Gastrocnemius medialis (tissue), 4 donors: Measurements from ENCODE around the gene CCT7. TPM values are rescaled to one million over a fixed set of nuclear protein-coding genes. Genes with fewer than 3 reads are reported as not detected.
"Not testable (repeated sequence)": the region's sequence is repeated elsewhere in the genome, so short reads cannot be mapped to it uniquely, and the experiment has no call there.

Source experiments
- ATAC-seq, 2 donors: fragments of 150-250 bp; one replicate each; pipeline ENCODE4 v1.9.1; 2016
- DNase-seq, 2 donors: peaks; one replicate each; pipeline ENCODE4 v3.0.0-alpha.2; 2019
- H3K27ac ChIP-seq, 4 donors: fragments of 200-600 bp; sonication (generic); 1 replicate in 1 of 4; 2 replicates in 3 of 4; pipeline ENCODE4 v1.5.1; 2016 to 2018; ENCODE audit warnings: mild to moderate bottlenecking in 2 of 4, moderate library complexity in 1 of 4
- H3K27me3 ChIP-seq, 3 donors: fragments of 200-600 bp; sonication (generic) in 2 of 3; 1 replicate in 1 of 3; 2 replicates in 2 of 3; pipeline versions ENCODE4 v1.5.1 to v1.6.0; 2016 to 2019; ENCODE audit warnings: mild to moderate bottlenecking in 1 of 3, moderate library complexity in 1 of 3
- H3K36me3 ChIP-seq, 2 donors: fragments of 200-600 bp; sonication (generic) in 1 of 2; one replicate each; pipeline ENCODE4 v1.5.1; 2017 to 2018
- H3K4me1 ChIP-seq, 2 donors: fragments of 200-600 bp; sonication (generic) in 1 of 2; one replicate each; pipeline ENCODE4 v1.5.1; 2016 to 2017; ENCODE audit warnings: mild to moderate bottlenecking in 2 of 2
- H3K4me3 ChIP-seq, 4 donors: fragments of 200-600 bp; sonication (generic) in 3 of 4; 1 replicate in 1 of 4; 2 replicates in 3 of 4; pipeline ENCODE4 v1.5.1; 2016 to 2019; ENCODE audit warnings: mild to moderate bottlenecking in 2 of 4
- H3K9me3 ChIP-seq, 3 donors: fragments of 200-600 bp; sonication (generic) in 2 of 3; 1 replicate in 1 of 3; 2 replicates in 2 of 3; pipeline ENCODE4 v1.5.1; 2016 to 2019
- POLR2A ChIP-seq, 2 donors: fragments of 450-650 bp; IDR thresholded peaks; one replicate each; pipeline ENCODE4 v1.6.1; 2017; ENCODE audit warnings: antibody characterized with exemption in 2 of 2, mild to moderate bottlenecking in 2 of 2, moderate library complexity in 2 of 2
- in situ Hi-C, 4 donors: fragments of 200-750 bp; cut with MboI; loops; one replicate each; pipeline versions ENCODE4 v1.15.0 to v1.8.0; 2017; ENCODE audit warnings: low sequenced_read_pairs in 4 of 4
- intact Hi-C: fragments of 100-400 bp; cut with DNase I; formaldehyde crosslinking; loops from one replicate; pipeline ENCODE4 v1.15.1; 2023; ENCODE audit warnings: low total_unique reads
- total RNA-seq, 4 donors: library from RNA; depleted of rRNA; stranded (reverse); fragments of >200 nt; gene quantifications; one replicate each; pipeline versions ENCODE4 v1.1.0 to v1.2.3, GENCODE V29; 2016
- TF ChIP-seq, protein P1 (sequence below), 5 experiments: fragments of 450-650 bp in 3 of 5; fragments of 200-600 bp in 2 of 5; sonication (generic) in 2 of 5; IDR thresholded peaks in 4 of 5; conservative IDR thresholded peaks in 1 of 5; 1 replicate in 4 of 5; 2 replicates in 1 of 5; pipeline ENCODE4 v1.5.1; 2016 to 2019; ENCODE audit warnings: antibody characterized with exemption in 5 of 5, mild to moderate bottlenecking in 3 of 5, moderate library complexity in 3 of 5

The CCT7 gene
- total RNA-seq = 100 to 1,000 TPM; 215 to 334 (median 284) TPM

DNA sequence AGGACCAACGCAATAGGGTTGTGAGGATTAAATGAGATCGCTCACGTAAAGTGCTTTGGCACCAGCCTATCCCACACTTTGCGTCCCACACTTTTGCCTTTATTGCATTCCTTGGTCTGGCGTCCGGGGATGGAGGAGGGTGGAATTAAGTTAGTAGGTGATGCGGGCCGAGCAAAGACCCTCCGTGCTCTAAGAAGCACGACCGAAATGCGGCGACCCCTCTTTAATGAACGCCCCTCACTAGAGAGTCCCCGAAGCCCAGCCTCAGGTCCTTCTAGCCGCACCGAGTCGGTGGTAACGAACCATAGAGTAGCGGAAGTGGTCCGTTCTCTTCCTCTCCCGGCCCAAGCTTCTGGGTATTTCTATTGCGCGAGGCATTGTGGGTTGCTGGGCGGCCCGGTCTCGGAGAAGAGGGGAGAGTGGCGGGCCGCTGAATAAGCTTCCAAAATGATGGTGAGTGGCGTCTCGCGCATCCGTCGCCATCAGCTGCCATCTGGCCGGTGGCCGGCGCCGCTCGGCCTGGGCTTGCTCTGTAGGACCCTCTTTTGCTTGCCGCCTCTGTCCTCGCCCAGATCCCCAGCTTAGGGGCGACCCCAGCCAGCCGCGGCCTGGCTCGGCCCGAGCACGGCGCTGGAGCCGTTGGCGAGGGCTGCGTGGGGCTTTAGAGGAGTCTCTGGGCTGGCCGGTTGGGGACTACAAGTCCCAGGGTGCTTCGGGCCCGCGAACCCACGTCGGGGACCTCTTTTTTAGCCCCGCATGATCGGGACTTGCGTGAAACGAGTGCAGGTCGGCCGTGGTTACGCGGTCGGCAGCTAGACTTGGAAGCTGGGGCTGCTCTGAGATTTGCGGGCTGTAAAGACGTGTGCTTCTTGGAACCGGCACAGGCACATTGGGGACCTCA, at the start of gene CCT7:
Gene CCT7, plus strand, starts transcription at position 377 of the 901 bp plus-strand sequence. Its CDS starts 71 bp downstream, at position 448.
- Histone ChIP-seq H3K9me3 (no peaks in the 10 kb centered on the region), H3K4me3 (peak within 1 kb of the TSS; percentile 67 to 100 (median 95)), H3K36me3 (peaks cover 0 to 11% of the 10 kb centered on the region in 2 donors), H3K27me3 (no peaks in the 10 kb centered on the region), H3K4me1 (peaks cover 21 to 42% of the 10 kb centered on the region in 2 donors), H3K27ac (peak within 1 kb of the TSS; percentile 90 to 100 (median 95))
- DNase-seq = peak; percentile 81 to 88
- peak; percentile 73 to 74 for TF ChIP-seq POLR2A (IDR thresholded peaks at IDR 0.05)
- TF ChIP-seq, protein P1, sequence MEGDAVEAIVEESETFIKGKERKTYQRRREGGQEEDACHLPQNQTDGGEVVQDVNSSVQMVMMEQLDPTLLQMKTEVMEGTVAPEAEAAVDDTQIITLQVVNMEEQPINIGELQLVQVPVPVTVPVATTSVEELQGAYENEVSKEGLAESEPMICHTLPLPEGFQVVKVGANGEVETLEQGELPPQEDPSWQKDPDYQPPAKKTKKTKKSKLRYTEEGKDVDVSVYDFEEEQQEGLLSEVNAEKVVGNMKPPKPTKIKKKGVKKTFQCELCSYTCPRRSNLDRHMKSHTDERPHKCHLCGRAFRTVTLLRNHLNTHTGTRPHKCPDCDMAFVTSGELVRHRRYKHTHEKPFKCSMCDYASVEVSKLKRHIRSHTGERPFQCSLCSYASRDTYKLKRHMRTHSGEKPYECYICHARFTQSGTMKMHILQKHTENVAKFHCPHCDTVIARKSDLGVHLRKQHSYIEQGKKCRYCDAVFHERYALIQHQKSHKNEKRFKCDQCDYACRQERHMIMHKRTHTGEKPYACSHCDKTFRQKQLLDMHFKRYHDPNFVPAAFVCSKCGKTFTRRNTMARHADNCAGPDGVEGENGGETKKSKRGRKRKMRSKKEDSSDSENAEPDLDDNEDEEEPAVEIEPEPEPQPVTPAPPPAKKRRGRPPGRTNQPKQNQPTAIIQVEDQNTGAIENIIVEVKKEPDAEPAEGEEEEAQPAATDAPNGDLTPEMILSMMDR (IDR thresholded peaks at IDR 0.05 in 4 of 5, conservative IDR thresholded peaks at IDR 0.05 in 1 of 5) = peak in 1 of 5 experiments; percentile 6
- ATAC-seq = peak; percentile 84 to 85
- intact Hi-C loops (loop anchor here (1.0 to 10.0 kb wide), 6 partner anchors 20 to 1221 kb away; partner anchors contain the start of genes ALMS1, INO80B, RAB11FIP5 and SFXN5), in situ Hi-C loops (loop anchor here in 3 of 4 donors (25.0 kb wide), 3 partner anchors 153 to 1303 kb away; partner anchors contain the start of genes TPRKB (in 3 of the 3), ALMS1 (in 1 of the 3), AUP1 (in 1 of the 3) and DQX1 (in 1 of the 3))

DNA sequence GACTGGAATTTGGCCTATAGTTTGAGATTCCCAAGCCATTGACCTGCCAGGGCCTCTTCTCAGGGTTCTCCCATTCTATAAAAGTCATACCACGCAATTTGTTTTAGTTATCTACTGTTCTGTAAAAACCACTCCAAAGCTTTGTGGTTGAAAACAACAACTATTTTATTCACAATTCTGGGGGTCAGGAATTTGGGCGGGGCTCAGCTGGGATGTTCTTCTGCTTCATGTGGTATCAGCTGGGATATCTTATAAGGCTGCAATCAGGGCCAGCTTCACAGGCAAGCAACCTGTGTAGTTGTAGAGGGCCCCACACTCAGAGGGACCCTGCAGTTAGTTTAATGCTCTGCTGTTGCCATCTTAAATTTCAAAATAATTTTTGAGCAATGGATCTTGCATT, 48.1 kb upstream of the CCT7 start:
- Histone ChIP-seq H3K4me3 (no peak overlapping the region), H3K36me3 (no peaks in the 10 kb centered on the region), H3K9me3 (no peaks in the 10 kb centered on the region), H3K4me1 (no peaks in the 10 kb centered on the region), H3K27ac (no peak overlapping the region), H3K27me3 (no peaks in the 10 kb centered on the region)
- in situ Hi-C loops (no loop called here), intact Hi-C loops (no loop called here)
- DNase-seq (no peak), ATAC-seq (no peak)
- no peak for TF ChIP-seq POLR2A (IDR thresholded peaks at IDR 0.05)
- TF ChIP-seq, protein P1 (IDR thresholded peaks at IDR 0.05 in 4 of 5, conservative IDR thresholded peaks at IDR 0.05 in 1 of 5) = no peak

DNA sequence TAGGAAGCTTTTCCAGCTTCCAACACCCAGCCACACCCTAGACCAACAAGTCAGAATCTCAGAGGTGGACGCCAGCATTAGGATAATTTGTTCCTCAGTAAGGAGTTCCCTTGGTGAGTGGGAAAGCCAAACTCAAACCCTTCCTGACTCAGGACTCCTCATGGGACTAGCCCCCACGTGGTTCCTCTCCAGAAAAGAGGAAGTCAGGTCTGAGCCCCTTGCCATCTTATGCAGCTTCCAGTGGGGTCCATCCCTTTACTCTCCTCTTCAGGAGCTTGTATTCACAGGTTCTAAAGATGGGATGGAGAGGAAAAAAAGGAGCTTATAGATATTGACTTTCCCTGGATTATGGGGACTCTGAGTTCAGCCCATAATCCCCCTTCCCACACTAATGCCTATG, 46.6 kb upstream of the CCT7 start:
- TF ChIP-seq, protein P1 (IDR thresholded peaks at IDR 0.05 in 4 of 5, conservative IDR thresholded peaks at IDR 0.05 in 1 of 5) = no peak
- TF ChIP-seq POLR2A (IDR thresholded peaks at IDR 0.05) = no peak
- intact Hi-C loops = no loop called here
- H3K4me1 ChIP-seq = no peaks in the 10 kb centered on the region
- no peaks in the 10 kb centered on the region for H3K36me3 ChIP-seq
- no peaks in the 10 kb centered on the region for H3K9me3 ChIP-seq
- no peaks in the 10 kb centered on the region for H3K27me3 ChIP-seq
- no peak overlapping the region for H3K27ac ChIP-seq
- no peak overlapping the region for H3K4me3 ChIP-seq
- no peak for DNase-seq
- in situ Hi-C loops = no loop called here
- no peak for ATAC-seq

DNA sequence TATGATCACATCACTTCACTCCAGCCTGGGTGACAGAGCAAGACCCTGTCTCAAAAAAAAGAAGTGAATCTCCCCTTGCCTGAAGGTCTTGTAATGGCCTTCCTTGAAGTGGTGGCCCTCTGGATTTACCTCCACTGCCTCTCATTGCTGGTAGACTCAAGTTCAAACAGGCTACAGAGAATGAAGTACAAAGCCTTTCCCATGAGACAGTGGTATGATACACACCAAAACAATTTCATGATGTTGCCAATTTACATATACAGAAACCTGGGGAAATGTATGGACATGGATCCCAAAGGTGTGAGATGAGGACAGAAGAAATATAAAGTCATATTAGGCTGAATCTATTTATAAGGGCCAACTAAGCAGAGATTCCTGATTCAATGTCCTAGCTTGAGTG, 36.5 kb upstream of the CCT7 start:
- Histone ChIP-seq H3K27ac (no peak overlapping the region), H3K36me3 (no peaks in the 10 kb centered on the region), H3K27me3 (peaks cover 16 to 26% (median 20%) of the 10 kb centered on the region in 3 donors), H3K4me3 (no peak overlapping the region), H3K9me3 (no peaks in the 10 kb centered on the region), H3K4me1 (peaks cover 3 to 6% of the 10 kb centered on the region in 2 donors)
- intact Hi-C loops = no loop called here
- no peak for DNase-seq
- no peak for ATAC-seq
- in situ Hi-C loops = no loop called here
- TF ChIP-seq POLR2A (IDR thresholded peaks at IDR 0.05) = no peak
- TF ChIP-seq, protein P1 (IDR thresholded peaks at IDR 0.05 in 4 of 5, conservative IDR thresholded peaks at IDR 0.05 in 1 of 5) = no peak

GRCh38 chr2:73200281-73200680, 33.8 kb upstream of the CCT7 start:
- H3K4me3 ChIP-seq, DNase-seq, H3K27ac ChIP-seq, intact Hi-C loops, H3K36me3 ChIP-seq, in situ Hi-C loops, H3K9me3 ChIP-seq, H3K4me1 ChIP-seq, ATAC-seq: not testable (repeated sequence)
- peaks cover 33 to 48% (median 40%) of the 10 kb centered on the region in 3 donors for H3K27me3 ChIP-seq
